WTC11 (cell line): ENCODE data around the gene CTDNEP1. TPM values are rescaled to one million over a fixed set of nuclear protein-coding genes. Genes with fewer than 3 reads are reported as not detected.
A peak's percentile ranks its signal among the peaks of the same experiment; 100 is the strongest.

Experiments
- AR ChIP-seq: fragments of 250-450 bp; sonication (Bioruptor Pico); IDR thresholded peaks from 2 replicates; pipeline ENCODE4 v1.9.0; 2021; ENCODE audit warnings: mild to moderate bottlenecking
- ARID4B ChIP-seq: sonication (generic); formaldehyde crosslinking; IDR thresholded peaks from 2 replicates; pipeline ENCODE4 v1.8.0; 2023; ENCODE audit warnings: missing genetic modification reagents, mild to moderate bottlenecking, borderline replicate concordance
- ATF1 ChIP-seq: sonication (generic); formaldehyde crosslinking; IDR thresholded peaks from 2 replicates; pipeline ENCODE4 v1.8.1; 2023; ENCODE audit warnings: mild to moderate bottlenecking, moderate library complexity, missing genetic modification reagents
- ATF3 ChIP-seq: sonication (generic); formaldehyde crosslinking; conservative IDR thresholded peaks from 2 replicates; pipeline ENCODE4 v1.8.1; 2022; ENCODE audit warnings: mild to moderate bottlenecking, missing genetic modification reagents
- CDX4 ChIP-seq: fragments of 250-450 bp; sonication (Bioruptor Pico); IDR thresholded peaks from 2 replicates; pipeline ENCODE4 v1.9.0; 2021; ENCODE audit warnings: moderate library complexity, mild to moderate bottlenecking, inconsistent platforms, borderline replicate concordance
- HMGA2 ChIP-seq: fragments of 250-450 bp; sonication (Bioruptor Pico); IDR thresholded peaks from 2 replicates; pipeline ENCODE4 v1.4.0; 2021; ENCODE audit warnings: mild to moderate bottlenecking, moderate library complexity
- IRF2 ChIP-seq: sonication (generic); formaldehyde crosslinking; IDR thresholded peaks from 2 replicates; pipeline ENCODE4 v1.8.0; 2022; ENCODE audit warnings: low read depth, missing genetic modification reagents, borderline replicate concordance
- MLX ChIP-seq: sonication (generic); formaldehyde crosslinking; IDR thresholded peaks from 2 replicates; pipeline ENCODE4 v1.8.1; 2023; ENCODE audit warnings: mild to moderate bottlenecking, missing genetic modification reagents, moderate library complexity
- NFATC4 ChIP-seq: fragments of 250-450 bp; sonication (Bioruptor Pico); IDR thresholded peaks from 2 replicates; pipeline ENCODE4 v1.9.0; 2021; ENCODE audit warnings: mild to moderate bottlenecking
- NR3C1 ChIP-seq: sonication (generic); formaldehyde crosslinking; conservative IDR thresholded peaks from 2 replicates; pipeline ENCODE4 v1.8.1; 2023; ENCODE audit warnings: low read depth, mild to moderate bottlenecking, missing genetic modification reagents
- PREB ChIP-seq: sonication (generic); formaldehyde crosslinking; IDR thresholded peaks from 2 replicates; pipeline ENCODE4 v1.8.1; 2022; ENCODE audit warnings: mild to moderate bottlenecking, missing genetic modification reagents, moderate library complexity, borderline replicate concordance
- SMAD4 ChIP-seq: sonication (generic); formaldehyde crosslinking; IDR thresholded peaks from 2 replicates; pipeline ENCODE4 v1.8.0; 2022; ENCODE audit warnings: mild to moderate bottlenecking, missing genetic modification reagents
- SOX15 ChIP-seq: fragments of 250-450 bp; sonication (Bioruptor Pico); IDR thresholded peaks from 2 replicates; pipeline ENCODE4 v1.9.0; 2021; ENCODE audit warnings: mild to moderate bottlenecking
- TCF7 ChIP-seq: sonication (generic); formaldehyde crosslinking; IDR thresholded peaks from 2 replicates; pipeline ENCODE4 v1.8.0; 2022; ENCODE audit warnings: mild to moderate bottlenecking, low read depth, missing genetic modification reagents, moderate library complexity
- TEAD4 ChIP-seq: sonication (generic); formaldehyde crosslinking; IDR thresholded peaks from 2 replicates; pipeline ENCODE4 v1.8.0; 2022; ENCODE audit warnings: mild to moderate bottlenecking, missing genetic modification reagents
- ZNF138 ChIP-seq: sonication (generic); formaldehyde crosslinking; conservative IDR thresholded peaks from 2 replicates; pipeline ENCODE4 v1.8.1; 2022; ENCODE audit warnings: mild to moderate bottlenecking, moderate library complexity, missing genetic modification reagents
- ZNF232 ChIP-seq: sonication (generic); formaldehyde crosslinking; IDR thresholded peaks from 2 replicates; pipeline ENCODE4 v1.8.0; 2022; ENCODE audit warnings: mild to moderate bottlenecking, missing genetic modification reagents
- ZNF396 ChIP-seq: fragments of 250-450 bp; sonication (Bioruptor Pico); IDR thresholded peaks from 2 replicates; pipeline ENCODE4 v1.8.0; 2021; ENCODE audit warnings: mild to moderate bottlenecking, moderate library complexity, borderline replicate concordance
- ZNF425 ChIP-seq: fragments of 250-450 bp; sonication (Bioruptor Pico); conservative IDR thresholded peaks from 2 replicates; pipeline ENCODE4 v1.9.0; 2021; ENCODE audit warnings: mild to moderate bottlenecking
- ZNF671 ChIP-seq: fragments of 250-450 bp; sonication (Bioruptor Pico); IDR thresholded peaks from 2 replicates; pipeline ENCODE4 v1.8.0; 2021; ENCODE audit warnings: mild to moderate bottlenecking
- ZSCAN18 ChIP-seq: fragments of 250-450 bp; sonication (Bioruptor Pico); IDR thresholded peaks from 2 replicates; pipeline ENCODE4 v2.1.2; 2022; ENCODE audit warnings: mild to moderate bottlenecking, moderate library complexity
- total RNA-seq: library from RNA; stranded (reverse); gene quantifications from 3 replicates; pipeline ENCODE4 v1.2.3, GENCODE V29; 2021

The CTDNEP1 gene
- total RNA-seq, 1 experiment from 2014 or later = 127 TPM

GRCh38 chr17:7234083-7234951 is 17.2 kb downstream of the CTDNEP1 start, which contains the start of gene DVL2 (continued):
- no peak for TF ChIP-seq HMGA2 (CRISPR knock-in tag)
- no peak; the same call in 1 of the 2 replicates for TF ChIP-seq CDX4 (CRISPR knock-in tag)
- no peak for TF ChIP-seq SMAD4 (CRISPR knock-in tag)
- no peak for TF ChIP-seq TCF7
- TF ChIP-seq SOX15 (CRISPR knock-in tag) = no peak
- peak; percentile 84; the same call in 1 of the 2 replicates for TF ChIP-seq ZNF671 (CRISPR knock-in tag)
- TF ChIP-seq NFATC4 (CRISPR knock-in tag) = peak; percentile 93
- TF ChIP-seq ZNF138 (CRISPR knock-in tag) = peak; percentile 78
- no peak for TF ChIP-seq TEAD4 (CRISPR knock-in tag)
- peak; percentile 90 for TF ChIP-seq ZNF425 (CRISPR knock-in tag)
- TF ChIP-seq ATF1 (CRISPR knock-in tag) = peak; percentile 97
- peak; percentile 94; the same call in 1 of the 2 replicates for TF ChIP-seq ZNF232 (CRISPR knock-in tag)
- no peak; the same call in 1 of the 2 replicates for TF ChIP-seq MLX (CRISPR knock-in tag)
- TF ChIP-seq ARID4B (CRISPR knock-in tag) = no peak; the same call in 1 of the 2 replicates
- TF ChIP-seq NR3C1 = 0 out of 2 replicates have a peak, but pooled peaks have one; percentile 44
- no peak for TF ChIP-seq IRF2 (CRISPR knock-in tag)
- no peak for TF ChIP-seq ZNF396 (CRISPR knock-in tag)
- no peak for TF ChIP-seq PREB (CRISPR knock-in tag)
- no peak for TF ChIP-seq ATF3 (CRISPR knock-in tag)
- no peak for TF ChIP-seq ZSCAN18 (CRISPR knock-in tag)
- TF ChIP-seq AR (CRISPR knock-in tag) = peak; percentile 73; the same call in 1 of the 2 replicates
